CD4-positive, alpha-beta T cell treated with Interleukin-15 for 1 hour (primary cell): ENCODE measurements around the gene CD8A.
"Not testable (repeated sequence)": the region's sequence is repeated elsewhere in the genome, so short reads cannot be mapped to it uniquely, and the experiment has no call there.

Experiments used
- DNase-seq: peaks from one replicate; pipeline ENCODE4 v3.0.0-alpha.2; 2020

The CD8A gene

DNA sequence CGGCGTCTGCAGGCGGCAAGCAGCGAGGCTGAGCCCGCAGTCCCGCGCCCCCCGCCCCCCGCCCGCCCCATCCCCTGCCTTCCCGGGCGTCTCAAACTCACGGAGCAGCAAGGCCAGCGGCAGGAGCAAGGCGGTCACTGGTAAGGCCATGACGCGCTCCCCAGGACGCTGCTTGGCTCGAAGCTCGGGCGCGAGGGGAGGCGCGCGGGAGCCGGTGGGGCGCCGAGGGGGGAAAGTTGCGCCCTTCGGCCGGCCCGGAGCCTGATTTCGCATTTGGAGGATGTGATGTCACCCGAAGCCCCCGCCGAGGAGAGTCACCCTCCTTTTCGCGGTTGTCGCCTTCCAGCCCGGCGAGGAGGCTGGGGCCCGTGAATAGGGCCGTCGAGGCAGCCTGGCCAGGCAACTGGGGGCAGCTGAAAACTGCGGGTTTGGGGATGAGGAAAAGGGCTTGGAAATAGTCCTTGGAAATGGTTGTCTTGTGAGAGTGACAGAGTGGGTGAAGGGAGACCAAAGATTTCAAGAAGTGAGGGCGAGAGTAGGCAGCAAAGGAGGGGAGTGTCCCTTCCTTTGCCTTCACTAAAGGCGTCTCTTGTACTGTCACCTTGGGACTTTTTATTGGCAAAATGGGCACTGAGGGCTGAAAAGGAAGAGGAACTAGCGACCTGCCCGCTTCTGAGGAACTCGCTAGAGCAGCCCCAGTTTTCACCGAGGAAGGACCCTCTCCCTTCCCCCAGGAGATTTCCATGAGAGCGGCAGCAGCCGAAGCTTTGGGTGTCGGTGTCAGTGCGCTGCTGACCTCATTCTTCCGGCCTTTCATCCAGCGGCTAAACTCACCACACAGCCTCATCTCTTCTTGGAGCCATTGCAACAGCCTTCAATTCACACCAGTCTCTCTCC is at the start of gene CD8A:
Gene CD8A (minus strand): TSS at position 238 of the 897 bp plus-strand sequence. CDS start 88 bp downstream, at position 150.
- peak; percentile 64 for DNase-seq

DNA sequence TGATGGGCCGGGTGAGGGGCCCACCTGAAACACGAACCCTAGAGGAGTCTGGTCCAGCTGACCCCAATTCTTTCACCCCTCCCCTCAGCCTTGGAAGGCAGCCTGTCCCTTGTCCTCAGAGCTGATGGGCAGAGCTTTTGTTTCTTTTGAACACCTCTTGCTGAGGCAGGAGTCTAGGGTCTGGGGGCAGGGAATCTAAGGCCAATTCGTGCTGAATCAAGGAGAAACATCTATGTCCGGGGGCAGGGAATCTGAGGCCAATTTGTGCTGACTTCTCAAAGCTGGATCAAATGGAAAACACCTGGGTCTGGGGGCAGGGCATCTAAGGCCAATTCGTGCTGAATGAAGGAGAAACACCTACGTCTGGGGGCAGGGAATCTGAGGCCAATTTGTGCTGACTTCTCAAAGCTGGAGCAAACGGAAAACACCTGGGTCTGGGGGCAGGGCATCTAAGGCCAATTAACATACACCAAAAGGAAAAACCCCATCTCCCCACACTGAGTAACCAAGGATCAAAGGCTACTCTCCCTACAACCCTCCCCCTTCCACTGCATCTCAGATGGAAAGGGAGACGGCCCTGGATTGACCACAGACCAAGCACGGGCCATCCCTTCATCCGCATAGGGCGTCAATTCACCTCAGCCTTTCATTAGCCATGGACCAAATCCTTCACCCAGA is 49.3 kb upstream of the CD8A start:
- not testable (repeated sequence) for DNase-seq

DNA sequence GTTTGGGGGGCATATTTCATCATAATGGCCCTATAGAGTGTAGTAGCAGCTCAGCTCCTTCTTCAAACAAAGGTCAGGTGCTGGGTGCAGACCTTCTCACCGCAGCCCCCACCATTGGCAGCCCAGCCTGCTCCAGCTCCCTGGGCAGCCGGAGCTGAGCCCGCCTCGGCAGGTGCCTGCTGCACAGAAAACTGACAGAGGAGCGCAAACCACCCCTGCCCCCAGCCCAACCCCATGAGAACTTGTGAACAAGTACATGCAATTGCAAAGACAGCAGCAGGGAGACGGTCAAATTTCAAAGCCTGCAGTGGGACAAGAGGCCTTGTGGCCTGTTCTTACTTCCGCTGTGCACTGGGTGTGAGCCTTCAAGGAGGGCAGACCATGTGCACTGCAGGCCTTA is 48.7 kb upstream of the CD8A start:
- DNase-seq, result not testable (repeated sequence)

DNA sequence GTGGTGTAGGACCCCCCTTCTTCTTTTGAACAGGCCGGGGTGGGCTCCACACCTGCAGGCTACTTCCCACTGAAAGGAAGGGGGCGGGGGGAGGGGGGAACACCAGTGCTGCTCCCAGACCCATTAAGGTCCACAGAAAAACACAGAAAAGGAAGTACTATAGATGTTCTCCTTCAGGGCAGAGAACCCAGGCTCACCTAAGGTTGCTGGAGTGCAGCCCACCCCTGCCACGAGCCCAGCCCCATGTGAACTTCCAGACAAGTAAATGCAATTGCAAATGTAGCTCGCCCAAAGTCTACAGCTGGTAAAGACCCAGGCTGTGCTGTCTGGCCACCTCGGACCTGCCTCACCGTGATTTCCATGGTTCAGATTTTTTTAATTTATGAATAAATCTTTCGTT is 47.0 kb upstream of the CD8A start:
- DNase-seq, result not testable (repeated sequence)

DNA sequence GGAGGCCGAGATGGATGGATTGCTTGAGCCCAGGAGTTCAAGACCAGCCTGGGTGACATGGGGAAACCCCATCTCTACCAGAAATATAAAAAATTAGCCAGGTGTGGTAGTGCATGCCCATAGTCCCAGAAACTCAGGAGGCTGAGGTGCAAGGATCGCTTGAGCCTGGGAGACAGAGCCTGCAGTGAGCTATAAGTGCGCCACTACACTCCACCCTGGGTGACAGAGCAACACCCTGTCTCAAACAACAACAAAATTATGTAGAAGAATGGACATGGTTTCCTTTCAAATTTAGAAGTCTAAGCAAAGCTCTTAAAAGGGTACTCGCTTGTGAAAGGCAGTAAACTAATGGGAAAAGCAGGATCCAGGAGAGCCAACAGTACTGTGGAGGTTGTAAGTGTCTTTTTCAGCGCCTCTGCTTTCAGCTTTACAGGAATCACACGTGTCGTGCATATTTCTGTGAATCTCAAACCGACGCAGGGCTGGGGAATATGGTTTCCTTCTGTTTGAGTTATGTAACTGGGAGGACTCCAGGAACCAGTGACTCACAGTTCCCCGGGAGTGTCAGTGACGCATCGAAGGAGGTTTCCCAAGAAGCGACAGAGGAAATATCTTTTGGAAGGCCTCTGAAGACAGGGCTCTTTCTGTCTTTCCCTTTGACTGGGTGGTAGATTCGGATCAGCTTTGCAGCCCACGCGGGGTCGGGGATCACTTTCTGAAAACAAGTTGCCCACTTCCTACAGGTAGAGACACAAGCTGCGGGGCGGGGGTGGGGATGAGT is 46.4 kb upstream of the CD8A start:
- DNase-seq, result peak; percentile 82

DNA sequence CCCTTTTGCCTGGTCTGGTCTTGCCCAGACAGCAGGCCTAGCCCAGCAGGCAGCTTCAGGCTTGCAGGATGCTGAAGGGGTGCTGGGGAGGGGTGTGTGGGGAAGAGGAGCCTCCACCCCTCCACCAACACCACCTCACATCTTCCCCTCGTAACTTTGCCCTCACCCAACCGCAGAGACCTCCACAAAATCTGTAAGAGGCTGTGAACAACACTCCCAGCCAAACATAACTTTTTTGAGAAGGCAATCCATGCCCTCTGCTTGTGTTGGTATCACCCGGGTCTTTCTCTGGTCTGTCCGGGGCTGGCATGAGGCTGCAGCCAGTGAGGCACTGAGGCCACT is 44.8 kb upstream of the CD8A start:
- not testable (repeated sequence) for DNase-seq

DNA sequence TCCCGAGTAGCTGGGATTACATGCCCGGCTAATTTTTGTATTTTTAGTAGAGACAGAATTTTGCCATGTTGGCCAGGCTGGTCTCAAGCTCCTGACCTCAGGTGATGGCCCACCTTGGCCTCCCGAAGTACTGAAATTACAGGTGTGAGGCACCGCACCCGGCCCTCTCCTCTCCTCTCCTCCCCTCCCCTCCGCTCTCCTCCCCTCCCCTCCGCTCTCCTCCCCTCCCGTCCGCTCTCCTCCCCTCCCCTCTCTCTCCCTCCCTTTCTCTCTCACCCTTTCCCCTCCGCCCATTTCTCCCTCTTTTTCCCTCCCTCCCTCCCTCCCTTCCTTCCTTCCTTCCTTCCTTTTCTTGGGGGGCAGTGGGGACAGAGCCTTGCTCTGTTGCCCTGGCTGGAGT is 42.6 kb upstream of the CD8A start:
- no peak for DNase-seq

DNA sequence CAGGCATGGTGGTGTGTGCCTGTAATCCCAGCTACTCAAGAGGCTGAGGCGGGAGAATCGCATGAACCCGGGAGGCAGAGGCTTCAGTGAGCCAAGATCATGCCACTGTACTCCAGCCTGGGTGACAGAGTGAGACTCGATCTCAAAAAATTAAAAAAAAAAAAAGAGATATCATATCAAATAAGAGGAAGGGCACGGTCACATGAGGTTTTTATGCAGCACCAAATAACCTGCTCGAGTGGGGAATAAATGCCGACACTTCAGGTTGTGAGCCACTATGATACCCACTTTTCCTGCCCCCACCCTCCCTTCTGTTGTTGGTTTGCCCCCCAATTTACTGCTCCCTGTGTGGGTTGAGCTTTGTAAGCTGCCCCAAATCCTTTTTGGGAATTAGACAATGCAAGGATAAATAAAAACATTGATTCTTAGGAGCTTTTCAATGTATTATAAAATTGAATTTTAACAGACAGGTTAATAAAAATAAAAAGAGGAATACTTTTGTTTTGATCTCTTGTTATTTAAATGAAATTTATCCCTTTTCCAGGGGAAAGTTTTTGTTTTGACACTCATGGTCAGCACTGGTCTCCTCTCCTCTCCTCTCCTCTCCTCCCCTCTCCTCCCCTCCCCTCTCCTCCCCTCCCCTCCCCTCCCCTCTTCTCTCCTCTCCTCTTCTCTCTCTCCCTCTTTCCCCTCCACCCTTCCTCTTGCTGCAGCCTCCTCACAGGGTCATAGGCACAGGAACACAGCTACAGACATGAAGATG is 41.8 kb upstream of the CD8A start:
- DNase-seq, result no peak

DNA sequence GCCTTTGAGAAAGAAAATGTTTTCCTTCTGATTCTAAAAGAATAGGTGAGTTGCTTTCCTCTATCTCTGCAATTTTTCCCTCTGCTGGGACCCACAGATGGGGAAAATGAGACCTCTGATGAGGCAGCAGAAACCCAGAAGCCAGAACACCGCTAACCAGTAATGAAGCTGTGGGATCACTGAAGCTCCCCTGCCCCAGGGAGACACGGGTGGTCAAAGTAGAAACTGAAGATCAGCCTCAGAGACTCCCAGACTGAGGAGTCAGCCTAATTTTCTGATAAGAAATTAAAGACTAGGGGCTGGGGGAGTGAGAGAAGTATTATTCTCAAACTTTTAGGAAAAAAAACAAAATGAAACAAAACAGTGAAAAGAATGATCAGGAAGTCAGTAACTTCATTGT is 40.8 kb upstream of the CD8A start:
- DNase-seq, result no peak

DNA sequence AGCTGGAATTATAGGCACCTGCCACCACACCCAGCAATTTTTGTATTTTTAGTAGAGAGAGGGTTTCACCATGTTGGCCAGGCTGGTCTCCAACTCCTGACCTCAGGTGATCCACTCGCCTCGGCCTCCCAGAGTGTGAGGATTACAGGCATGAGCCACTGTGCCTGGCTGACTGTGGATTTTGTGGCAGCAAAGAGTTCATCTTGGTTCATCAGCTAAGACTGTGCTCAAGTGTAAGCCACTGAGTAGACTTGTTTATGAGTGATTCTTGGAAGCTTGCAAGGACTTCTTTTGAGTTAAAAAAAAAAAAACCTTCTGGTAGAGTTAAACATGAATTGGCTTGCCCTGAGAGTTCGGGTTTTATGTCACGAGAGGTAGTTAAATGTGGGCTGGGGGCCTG is 36.2 kb upstream of the CD8A start:
- no peak for DNase-seq

DNA sequence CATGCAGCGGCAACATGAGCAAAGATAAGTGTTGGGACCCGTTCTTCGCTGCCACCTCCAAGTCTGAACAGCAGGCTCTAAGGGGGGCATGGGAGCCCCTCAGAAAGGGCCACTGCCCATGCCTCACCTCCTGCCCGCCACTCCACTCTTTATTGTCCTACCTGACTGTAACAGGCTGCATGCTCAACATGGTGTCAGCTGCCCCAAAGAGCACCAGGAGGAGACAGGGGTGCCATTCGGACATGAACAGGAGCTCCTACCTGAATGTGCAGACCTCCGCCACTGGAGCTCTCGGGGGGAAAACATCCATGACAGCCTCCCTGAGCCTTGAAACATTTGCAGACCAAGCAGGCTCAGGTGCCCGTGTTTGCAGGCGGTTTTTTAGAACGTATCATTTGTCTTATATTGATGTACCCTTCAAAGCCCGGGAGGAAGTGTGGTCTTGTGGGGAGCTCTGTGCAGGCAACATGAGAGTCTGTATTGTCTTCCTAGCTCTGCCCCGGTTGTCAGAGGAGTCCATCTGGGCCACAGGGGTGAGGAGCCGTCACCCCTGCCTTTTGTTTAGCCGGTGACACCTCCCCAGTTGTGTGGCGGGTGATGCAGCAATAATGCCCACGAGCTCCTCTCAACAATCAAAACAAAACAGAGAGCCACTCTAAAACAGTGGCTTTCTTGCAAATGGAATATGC is 35.1 kb upstream of the CD8A start:
- peak; percentile 74 for DNase-seq

DNA sequence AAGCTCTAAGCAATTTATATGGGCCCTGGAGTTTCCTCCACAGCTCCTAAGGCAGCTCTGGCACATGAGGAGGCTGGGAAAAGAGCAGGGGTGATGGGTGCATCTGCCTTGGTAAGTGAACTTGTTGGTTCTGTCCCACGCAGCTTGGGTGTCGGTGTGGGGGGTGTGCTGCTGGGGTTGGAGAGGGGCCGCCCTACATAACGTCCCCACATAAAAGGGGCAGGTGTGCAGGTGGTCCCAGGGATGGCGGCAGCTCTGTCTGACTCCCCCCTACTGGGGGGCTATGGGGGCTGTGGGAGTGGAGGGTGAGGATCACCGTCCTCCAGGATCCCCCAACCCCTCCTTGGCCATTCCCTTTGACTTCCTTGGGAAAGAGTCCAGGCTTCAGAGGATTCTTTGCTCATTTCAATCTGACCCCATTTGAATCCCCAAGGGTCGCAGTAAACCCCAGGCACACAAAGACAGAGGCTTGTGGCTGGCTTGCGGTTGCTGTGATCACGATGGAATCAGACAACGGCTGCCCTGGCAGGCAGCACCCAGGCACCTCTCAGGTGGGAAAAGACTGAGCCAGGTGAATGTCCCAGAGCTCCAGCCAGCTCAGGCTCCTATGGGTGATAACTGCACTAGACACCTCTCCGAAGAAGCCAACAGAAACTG is 34.5 kb upstream of the CD8A start:
- DNase-seq, result no peak

DNA sequence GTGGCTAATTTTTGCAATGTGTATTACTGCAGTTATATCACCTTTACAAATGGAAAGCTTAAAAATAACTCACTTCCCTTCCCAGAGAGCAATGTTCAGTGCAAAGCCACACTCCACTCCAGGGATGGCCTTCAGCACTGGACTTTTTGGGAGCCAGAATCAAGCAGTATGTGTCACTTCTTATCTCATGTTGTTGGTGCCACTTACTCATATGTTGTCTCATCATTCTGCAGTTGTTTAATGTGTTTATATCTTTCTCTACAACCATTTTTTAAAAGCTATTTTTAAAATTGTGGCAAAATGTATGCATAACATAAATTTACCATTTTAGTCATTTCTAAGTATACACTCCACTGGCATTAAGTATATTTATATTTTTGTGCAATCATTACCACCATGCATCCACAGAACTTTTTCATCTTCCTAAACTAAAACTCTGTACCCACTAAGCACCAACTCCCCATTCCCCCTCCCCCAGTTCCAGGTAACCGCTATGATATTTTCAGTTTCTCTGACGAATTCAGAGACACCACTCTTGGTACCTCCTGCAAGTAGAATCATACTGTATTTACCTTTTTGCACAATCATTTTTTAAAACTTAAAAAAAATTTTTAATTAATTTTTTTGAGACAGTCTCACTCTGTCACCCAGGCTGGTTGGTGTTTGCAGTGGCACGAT is 32.1 kb upstream of the CD8A start:
- no peak for DNase-seq

DNA sequence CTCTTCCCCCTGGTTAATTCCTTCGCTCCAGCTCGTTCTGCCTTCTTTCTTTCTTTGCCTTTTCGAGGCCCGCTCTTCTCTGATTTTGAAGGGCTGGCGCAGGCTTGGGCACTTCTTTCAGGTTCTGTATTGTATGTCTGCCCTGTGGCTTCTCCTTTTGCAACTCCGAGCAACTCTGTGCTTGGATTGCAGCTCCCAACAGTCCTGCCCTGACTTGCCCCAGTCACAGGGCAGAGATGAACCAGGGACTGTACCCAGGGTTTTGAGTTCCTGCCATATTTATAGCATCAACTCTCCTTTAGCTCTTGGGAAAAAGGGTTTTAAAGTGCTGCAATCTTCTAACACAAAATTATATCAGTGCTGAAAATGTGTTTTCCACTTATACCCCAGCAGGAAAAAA is 31.1 kb upstream of the CD8A start:
- no peak for DNase-seq

DNA sequence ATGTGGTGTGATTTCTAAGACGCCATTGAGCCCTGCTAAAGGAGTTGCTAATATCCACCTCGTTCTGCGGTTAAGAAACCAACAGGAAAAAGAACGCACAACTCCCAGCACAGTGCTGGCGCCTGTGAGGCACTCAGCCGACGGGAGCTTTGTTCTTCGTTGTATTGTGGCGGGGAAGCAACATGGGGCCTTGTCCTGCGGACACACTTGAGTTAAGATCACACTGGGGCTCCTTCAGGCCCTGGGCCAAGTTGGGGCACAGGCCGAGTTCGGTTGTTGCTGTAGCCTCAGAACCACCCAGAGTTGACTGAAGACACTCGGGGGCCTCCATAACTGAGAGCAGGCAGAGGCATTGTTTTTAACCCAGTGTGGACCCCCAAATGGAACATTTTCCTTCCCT is 30.6 kb upstream of the CD8A start:
- DNase-seq, result no peak

DNA sequence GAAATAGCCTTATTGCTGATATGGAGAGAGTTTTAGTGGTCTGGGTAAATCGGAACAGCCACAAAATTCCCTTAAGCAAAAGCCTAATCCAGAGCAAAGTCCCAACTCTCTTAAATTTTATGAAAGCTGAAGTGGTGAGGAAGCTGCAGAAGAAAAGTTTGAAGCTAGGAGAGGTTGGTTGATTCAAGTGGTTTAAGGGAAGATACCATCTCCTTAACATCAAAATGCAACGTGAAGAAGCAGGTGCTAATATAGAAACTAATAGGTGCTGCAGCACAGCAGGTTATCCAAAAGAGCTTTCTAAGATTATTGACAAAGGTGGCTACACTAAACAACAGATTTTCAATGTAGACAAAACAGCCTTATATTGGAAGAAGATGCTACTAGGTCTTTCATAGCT is 28.2 kb upstream of the CD8A start:
- DNase-seq, result no peak

DNA sequence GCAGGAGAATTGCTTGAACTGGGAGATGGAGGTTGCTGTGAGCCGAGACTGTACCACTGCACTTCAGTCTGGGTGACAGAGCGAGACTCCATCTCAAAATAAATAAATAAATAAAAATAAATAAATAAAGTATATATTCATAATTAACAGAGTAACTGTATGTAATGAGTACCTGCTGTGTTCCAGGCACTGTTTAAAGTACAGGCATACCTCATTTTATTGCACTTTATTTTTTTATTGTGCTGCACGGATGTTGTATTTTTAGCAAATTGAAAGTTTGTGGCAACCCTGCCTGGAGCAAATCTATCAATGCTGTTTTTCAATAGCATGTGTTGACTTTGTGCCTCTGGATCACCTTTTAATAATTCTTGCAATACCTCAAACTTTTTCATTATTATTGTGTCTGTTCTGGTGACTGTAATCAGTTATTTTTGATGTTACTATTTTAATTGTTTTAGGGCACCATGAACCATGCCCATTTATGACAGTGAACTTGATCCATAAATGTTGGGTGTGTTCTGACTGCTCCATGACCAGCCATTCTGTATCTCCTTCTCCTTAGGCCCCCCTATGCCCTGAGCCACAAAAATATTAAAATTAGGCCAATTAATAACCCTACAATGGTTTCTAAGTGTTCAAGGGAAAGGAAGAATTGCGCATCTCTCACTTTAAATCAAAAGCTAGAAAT is 27.5 kb upstream of the CD8A start:
- DNase-seq, result no peak

DNA sequence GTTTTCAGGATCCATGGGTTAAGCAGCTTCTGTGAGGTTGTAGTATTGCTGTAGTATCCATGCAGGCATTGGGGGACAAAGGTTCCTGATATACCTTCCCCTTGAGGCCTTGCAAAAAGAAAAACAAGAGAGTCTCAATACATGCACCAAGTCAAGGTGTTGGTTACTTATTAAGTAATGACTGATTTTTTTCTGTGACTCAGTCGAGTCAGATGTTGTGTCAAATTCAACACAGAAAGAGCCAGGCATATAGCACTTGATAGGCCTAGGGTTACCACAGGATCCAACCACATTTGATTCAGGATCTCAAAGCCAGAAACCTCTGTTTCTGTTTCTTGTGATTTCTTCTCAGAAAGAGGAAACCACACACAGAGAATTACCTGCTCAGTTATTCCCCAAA is 24.9 kb upstream of the CD8A start:
- DNase-seq, result no peak

DNA sequence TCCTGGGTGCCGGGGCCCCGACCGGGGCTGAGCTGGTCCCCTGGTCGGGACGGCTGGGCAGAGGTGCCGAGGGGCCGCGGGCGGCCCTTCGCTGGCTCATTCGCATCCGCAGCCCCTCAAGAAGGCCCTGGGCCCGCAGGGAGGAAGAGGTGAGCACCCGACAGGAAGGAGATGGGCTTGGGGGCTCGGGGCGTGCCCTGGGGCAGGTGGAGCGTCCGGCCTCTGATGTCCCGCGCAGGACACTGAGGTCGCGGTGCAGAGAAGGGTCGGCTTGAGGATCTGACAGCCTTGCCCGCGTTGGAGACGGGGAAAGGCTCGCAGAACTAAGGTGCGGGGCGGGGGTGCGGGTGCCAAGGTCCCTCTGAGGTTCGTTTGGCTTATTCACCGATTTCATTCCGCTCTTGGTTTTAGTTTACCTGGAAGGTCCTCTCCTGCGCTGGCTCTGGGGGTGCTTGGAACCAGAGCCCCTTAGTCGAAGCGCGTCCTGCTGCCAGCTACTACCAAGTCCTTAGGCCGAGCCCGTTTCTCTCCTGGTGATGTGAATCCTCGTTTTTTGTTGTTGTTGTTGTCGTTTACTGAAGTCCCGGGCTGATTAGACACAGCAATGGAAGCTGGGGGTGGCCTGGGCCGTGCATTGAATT is 18.9 kb upstream of the CD8A start:
- DNase-seq, result no peak
